Osteoblast (primary cell): ENCODE data around the gene OSCAR. TPM values are rescaled to one million over a fixed set of nuclear protein-coding genes. Genes with fewer than 3 reads are reported as not detected.

Experiments
- DNase-seq: peaks from one replicate; pipeline ENCODE4 v3.0.0; 2011; ENCODE audit warnings: low spot score, mixed read lengths; ENCODE audit not compliant: insufficient read length; ENCODE audit errors: missing footprints
- H2AFZ ChIP-seq: 2 replicates; pipeline ENCODE4 v1.6.0; 2011; ENCODE audit warnings: mild to moderate bottlenecking, low read length
- H3K27ac ChIP-seq: 2 replicates; pipeline ENCODE4 v1.5.1; 2011; ENCODE audit warnings: mild to moderate bottlenecking, low read depth, low read length, moderate library complexity
- H3K27me3 ChIP-seq: 2 replicates; pipeline ENCODE4 v1.6.0; 2012; ENCODE audit warnings: mild to moderate bottlenecking, control low read depth, inconsistent platforms, low read length, moderate library complexity; ENCODE audit not compliant: insufficient read depth
- H3K36me3 ChIP-seq: 2 replicates; pipeline ENCODE4 v1.5.1; 2011; ENCODE audit warnings: mild to moderate bottlenecking, low read length, control low read depth, moderate library complexity; ENCODE audit not compliant: insufficient read depth
- H3K4me1 ChIP-seq: 2 replicates; pipeline ENCODE4 v1.5.1; 2011; ENCODE audit warnings: mild to moderate bottlenecking, low read length, control low read depth, moderate library complexity; ENCODE audit not compliant: insufficient read depth
- H3K4me2 ChIP-seq: 2 replicates; pipeline ENCODE4 v1.6.0; 2011; ENCODE audit warnings: mild to moderate bottlenecking, low read length; ENCODE audit not compliant: insufficient read depth
- H3K4me3 ChIP-seq: fragments of 200-600 bp; sonication (generic); 3 replicates; pipeline ENCODE4 v1.5.1; 2012; ENCODE audit warnings: mild to moderate bottlenecking, low read length, inconsistent platforms; ENCODE audit not compliant: insufficient read depth
- H3K79me2 ChIP-seq: 2 replicates; pipeline ENCODE4 v1.6.0; 2012; ENCODE audit warnings: mild to moderate bottlenecking, low read length, control low read depth, inconsistent platforms; ENCODE audit not compliant: insufficient read depth
- H3K9me3 ChIP-seq: 2 replicates; pipeline ENCODE4 v1.5.1; 2011; ENCODE audit warnings: low read depth, low read length, control low read depth
- H4K20me1 ChIP-seq: 2 replicates; pipeline ENCODE4 v1.6.0; 2012; ENCODE audit warnings: mild to moderate bottlenecking, low read length, control low read depth; ENCODE audit not compliant: insufficient read depth
- CTCF ChIP-seq: IDR thresholded peaks from 2 replicates; pipeline ENCODE4 v1.5.1; 2011; ENCODE audit warnings: mild to moderate bottlenecking, low read depth, low read length, moderate library complexity; ENCODE audit errors: extremely low read depth
- total RNA-seq: library from RNA; depleted of rRNA; stranded (reverse); fragments of >200 nt; gene quantifications from 2 replicates; pipeline ENCODE4 v1.2.3, GENCODE V29; 2012

OSCAR gene, protein sequence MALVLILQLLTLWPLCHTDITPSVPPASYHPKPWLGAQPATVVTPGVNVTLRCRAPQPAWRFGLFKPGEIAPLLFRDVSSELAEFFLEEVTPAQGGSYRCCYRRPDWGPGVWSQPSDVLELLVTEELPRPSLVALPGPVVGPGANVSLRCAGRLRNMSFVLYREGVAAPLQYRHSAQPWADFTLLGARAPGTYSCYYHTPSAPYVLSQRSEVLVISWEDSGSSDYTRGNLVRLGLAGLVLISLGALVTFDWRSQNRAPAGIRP
- 0.36 and 0.59 TPM in 2 replicates for total RNA-seq

- H3K4me3 ChIP-seq, result no peak within 1 kb of the TSS
Observed at GRCh38 chr19:54100561-54100960, at the start of gene OSCAR. TSS of gene OSCAR (minus strand) at chr19:54100803. CDS start at chr19:54100792, 11 bp downstream.

GRCh38 chr19:54149021-54149812 is 48.6 kb upstream of the OSCAR start:
- no peak for TF ChIP-seq CTCF
- Histone ChIP-seq H3K36me3 (peaks cover 91% of the 10 kb centered on the region), H3K4me1 (peaks cover 13% of the 10 kb centered on the region), H4K20me1 (peaks cover 32% of the 10 kb centered on the region), H3K4me3 (no peak overlapping the region), H3K79me2 (no peaks in the 10 kb centered on the region), H2AFZ (no peak overlapping the region), H3K27ac (no peak overlapping the region), H3K4me2 (no peak overlapping the region), H3K27me3 (no peaks in the 10 kb centered on the region), H3K9me3 (no peaks in the 10 kb centered on the region)
- DNase-seq, result no peak

More at GRCh38 chr19:54100561-54100960, at the start of gene OSCAR:
- H3K9me3 ChIP-seq, result no peaks in the 10 kb centered on the region
- TF ChIP-seq CTCF, result no peak
- no peak for DNase-seq
- H3K4me1 ChIP-seq, result peaks cover 11% of the 10 kb centered on the region
- H3K4me2 ChIP-seq, result no peak within 1 kb of the TSS
- no peaks in the 10 kb centered on the region for H3K27me3 ChIP-seq
- peak within 1 kb of the TSS; percentile 22 for H2AFZ ChIP-seq
- no peaks in the 10 kb centered on the region for H4K20me1 ChIP-seq
- peaks cover 22% of the 10 kb centered on the region for H3K79me2 ChIP-seq
- H3K27ac ChIP-seq, result no peak within 1 kb of the TSS
- peaks cover 3% of the 10 kb centered on the region for H3K36me3 ChIP-seq

DNA sequence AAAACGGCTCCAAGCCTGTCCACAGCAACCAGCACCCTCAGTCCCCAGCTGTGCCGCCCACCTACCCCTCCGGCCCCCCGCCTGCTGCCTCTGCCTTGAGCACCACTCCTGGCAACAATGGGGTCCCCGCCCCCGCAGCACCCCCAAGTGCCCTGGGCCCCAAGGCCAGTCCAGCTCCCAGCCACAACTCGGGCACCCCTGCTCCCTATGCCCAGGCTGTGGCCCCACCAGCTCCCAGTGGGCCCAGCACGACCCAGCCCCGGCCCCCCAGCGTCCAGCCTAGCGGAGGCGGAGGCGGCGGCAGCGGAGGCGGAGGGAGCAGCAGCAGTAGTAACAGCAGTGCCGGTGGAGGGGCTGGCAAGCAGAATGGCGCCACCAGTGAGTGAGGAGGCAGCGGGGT is 47.6 kb upstream of the OSCAR start:
- Histone ChIP-seq H3K27me3 (no peaks in the 10 kb centered on the region), H3K4me3 (no peak overlapping the region), H3K4me2 (no peak overlapping the region), H4K20me1 (peaks cover 27% of the 10 kb centered on the region), H3K79me2 (peaks cover 4% of the 10 kb centered on the region), H3K9me3 (no peaks in the 10 kb centered on the region), H3K27ac (no peak overlapping the region), H3K4me1 (peaks cover 2% of the 10 kb centered on the region), H2AFZ (no peak overlapping the region), H3K36me3 (peaks cover 91% of the 10 kb centered on the region)
- DNase-seq, result no peak
- no peak for TF ChIP-seq CTCF

DNA sequence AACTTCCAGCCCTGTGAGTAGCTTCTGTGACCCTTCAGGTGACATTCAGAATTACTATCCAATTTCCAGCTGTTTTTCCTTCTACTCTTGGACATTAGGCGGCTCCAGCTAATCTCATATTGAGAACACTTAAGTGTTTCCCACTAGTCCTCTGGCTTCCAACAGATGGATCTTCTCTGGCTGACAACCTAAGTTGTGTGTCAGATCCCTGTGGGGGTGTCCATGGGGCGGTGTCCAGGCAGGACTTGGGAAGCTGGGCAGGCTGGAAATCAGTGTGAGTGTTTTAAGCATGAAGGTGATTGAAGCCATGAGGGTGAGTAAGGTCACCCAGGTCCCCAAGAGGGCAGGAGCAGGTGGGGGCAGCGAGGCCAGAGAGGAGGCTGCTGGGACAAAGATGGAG is 47.1 kb upstream of the OSCAR start:
- Histone ChIP-seq H2AFZ (no peak overlapping the region), H4K20me1 (peaks cover 31% of the 10 kb centered on the region), H3K36me3 (peaks cover 94% of the 10 kb centered on the region), H3K4me2 (no peak overlapping the region), H3K4me3 (no peak overlapping the region), H3K27me3 (no peaks in the 10 kb centered on the region), H3K79me2 (peaks cover 8% of the 10 kb centered on the region), H3K4me1 (no peaks in the 10 kb centered on the region), H3K9me3 (no peaks in the 10 kb centered on the region), H3K27ac (no peak overlapping the region)
- TF ChIP-seq CTCF, result no peak
- DNase-seq, result no peak
